PFSK-1 (cell line): ENCODE measurements around the gene IGSF23.

Experiments
- POLR2AphosphoS5 ChIP-seq: IDR thresholded peaks from 2 replicates; pipeline ENCODE4 v1.6.1; 2012; ENCODE audit warnings: low read depth, mild to moderate bottlenecking, control low read depth, low read length, moderate library complexity
- TAF1 ChIP-seq: IDR thresholded peaks from 2 replicates; pipeline ENCODE4 v1.6.1; 2012; ENCODE audit warnings: low read length, control low read depth, borderline replicate concordance; ENCODE audit not compliant: insufficient read depth

DNA sequence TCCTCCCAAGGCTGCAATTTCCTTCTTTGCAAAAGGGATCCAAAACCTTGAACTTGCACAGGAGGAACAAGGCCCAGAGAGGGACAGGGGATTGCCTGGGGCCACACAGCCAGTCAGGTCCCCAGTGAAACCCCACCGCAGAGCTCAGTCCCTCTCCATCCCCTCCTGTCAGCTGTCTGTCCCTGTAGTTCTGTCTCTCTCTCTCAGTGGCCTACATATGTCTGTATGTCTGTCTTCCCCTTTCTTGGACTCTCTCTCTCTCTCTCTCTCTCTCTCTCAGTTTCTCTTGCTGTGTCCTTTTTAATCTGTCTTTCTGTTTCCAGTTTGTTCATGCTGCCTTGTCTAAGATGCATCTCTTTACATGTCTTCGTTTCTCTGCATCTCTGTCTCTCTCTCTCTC, 69.4 kb downstream of the IGSF23 start:
- TF ChIP-seq POLR2AphosphoS5, result no peak
- no peak for TF ChIP-seq TAF1
